Gastrocnemius medialis (tissue), 4 donors: ENCODE data around the gene ADAM12. TPM values are rescaled to one million over a fixed set of nuclear protein-coding genes. Genes with fewer than 3 reads are reported as not detected.

Source experiments
- ATAC-seq, 2 donors: fragments of 150-250 bp; one replicate each; pipeline ENCODE4 v1.9.1; 2016
- DNase-seq, 2 donors: peaks; one replicate each; pipeline ENCODE4 v3.0.0-alpha.2; 2019
- H3K27ac ChIP-seq, 4 donors: fragments of 200-600 bp; sonication (generic); 1 replicate in 1 of 4; 2 replicates in 3 of 4; pipeline ENCODE4 v1.5.1; 2016 to 2018; ENCODE audit warnings: mild to moderate bottlenecking in 2 of 4, moderate library complexity in 1 of 4
- H3K27me3 ChIP-seq, 3 donors: fragments of 200-600 bp; sonication (generic) in 2 of 3; 1 replicate in 1 of 3; 2 replicates in 2 of 3; pipeline versions ENCODE4 v1.5.1 to v1.6.0; 2016 to 2019; ENCODE audit warnings: mild to moderate bottlenecking in 1 of 3, moderate library complexity in 1 of 3
- H3K36me3 ChIP-seq, 2 donors: fragments of 200-600 bp; sonication (generic) in 1 of 2; one replicate each; pipeline ENCODE4 v1.5.1; 2017 to 2018
- H3K4me1 ChIP-seq, 2 donors: fragments of 200-600 bp; sonication (generic) in 1 of 2; one replicate each; pipeline ENCODE4 v1.5.1; 2016 to 2017; ENCODE audit warnings: mild to moderate bottlenecking in 2 of 2
- H3K4me3 ChIP-seq, 4 donors: fragments of 200-600 bp; sonication (generic) in 3 of 4; 1 replicate in 1 of 4; 2 replicates in 3 of 4; pipeline ENCODE4 v1.5.1; 2016 to 2019; ENCODE audit warnings: mild to moderate bottlenecking in 2 of 4
- H3K9me3 ChIP-seq, 3 donors: fragments of 200-600 bp; sonication (generic) in 2 of 3; 1 replicate in 1 of 3; 2 replicates in 2 of 3; pipeline ENCODE4 v1.5.1; 2016 to 2019
- CTCF ChIP-seq, 5 experiments: fragments of 450-650 bp in 3 of 5; fragments of 200-600 bp in 2 of 5; sonication (generic) in 2 of 5; IDR thresholded peaks in 4 of 5; conservative IDR thresholded peaks in 1 of 5; 1 replicate in 4 of 5; 2 replicates in 1 of 5; pipeline ENCODE4 v1.5.1; 2016 to 2019; ENCODE audit warnings: antibody characterized with exemption in 5 of 5, mild to moderate bottlenecking in 3 of 5, moderate library complexity in 3 of 5
- POLR2A ChIP-seq, 2 donors: fragments of 450-650 bp; IDR thresholded peaks; one replicate each; pipeline ENCODE4 v1.6.1; 2017; ENCODE audit warnings: antibody characterized with exemption in 2 of 2, mild to moderate bottlenecking in 2 of 2, moderate library complexity in 2 of 2
- in situ Hi-C, 4 donors: fragments of 200-750 bp; cut with MboI; loops; one replicate each; pipeline versions ENCODE4 v1.15.0 to v1.8.0; 2017; ENCODE audit warnings: low sequenced_read_pairs in 4 of 4
- intact Hi-C: fragments of 100-400 bp; cut with DNase I; formaldehyde crosslinking; loops from one replicate; pipeline ENCODE4 v1.15.1; 2023; ENCODE audit warnings: low total_unique reads
- total RNA-seq, 4 donors: library from RNA; depleted of rRNA; stranded (reverse); fragments of >200 nt; gene quantifications; one replicate each; pipeline versions ENCODE4 v1.1.0 to v1.2.3, GENCODE V29; 2016

ADAM12 gene
- total RNA-seq, 4 donors from 2014 or later, result 0.10 TPM; not detected in 3

GRCh38 chr10:126185676-126186447, 202.4 kb downstream of the ADAM12 start:
- H3K27me3 ChIP-seq, result no peaks in the 10 kb centered on the region
- no peak overlapping the region for H3K27ac ChIP-seq
- H3K36me3 ChIP-seq, result no peaks in the 10 kb centered on the region
- in situ Hi-C loops, result no loop called here
- no peaks in the 10 kb centered on the region for H3K4me1 ChIP-seq
- intact Hi-C loops, result no loop called here
- no peak overlapping the region for H3K4me3 ChIP-seq
- ATAC-seq (no peak), DNase-seq (no peak)
- no peak for TF ChIP-seq CTCF (IDR thresholded peaks at IDR 0.05 in 4 of 5, conservative IDR thresholded peaks at IDR 0.05 in 1 of 5)
- no peak for TF ChIP-seq POLR2A (IDR thresholded peaks at IDR 0.05)
- no peaks in the 10 kb centered on the region for H3K9me3 ChIP-seq

- Histone ChIP-seq H3K36me3 (no peaks in the 10 kb centered on the region), H3K4me1 (no peaks in the 10 kb centered on the region), H3K9me3 (no peaks in the 10 kb centered on the region), H3K27ac (no peak overlapping the region), H3K27me3 (no peaks in the 10 kb centered on the region), H3K4me3 (no peak overlapping the region)
- DNase-seq (no peak), ATAC-seq (no peak)
- in situ Hi-C loops (no loop called here), intact Hi-C loops (no loop called here)
- TF ChIP-seq POLR2A (IDR thresholded peaks at IDR 0.05) (no peak), CTCF (IDR thresholded peaks at IDR 0.05 in 4 of 5, conservative IDR thresholded peaks at IDR 0.05 in 1 of 5) (no peak)
Measured at GRCh38 chr10:126181626-126182025, 206.7 kb downstream of the ADAM12 start.

GRCh38 chr10:126179637-126180036, 208.6 kb downstream of the ADAM12 start:
- Histone ChIP-seq H3K27ac (no peak overlapping the region), H3K27me3 (no peaks in the 10 kb centered on the region), H3K4me3 (no peak overlapping the region), H3K9me3 (no peaks in the 10 kb centered on the region), H3K4me1 (no peaks in the 10 kb centered on the region), H3K36me3 (no peaks in the 10 kb centered on the region)
- ATAC-seq (no peak), DNase-seq (no peak)
- in situ Hi-C loops (no loop called here), intact Hi-C loops (no loop called here)
- no peak for TF ChIP-seq POLR2A (IDR thresholded peaks at IDR 0.05)
- TF ChIP-seq CTCF (IDR thresholded peaks at IDR 0.05 in 4 of 5, conservative IDR thresholded peaks at IDR 0.05 in 1 of 5), result no peak

- H3K27ac ChIP-seq, result no peak overlapping the region
- in situ Hi-C loops (no loop called here), intact Hi-C loops (no loop called here)
- DNase-seq (no peak), ATAC-seq (no peak)
- H3K4me3 ChIP-seq, result no peak overlapping the region
- H3K9me3 ChIP-seq, result no peaks in the 10 kb centered on the region
- H3K27me3 ChIP-seq, result no peaks in the 10 kb centered on the region
- no peaks in the 10 kb centered on the region for H3K4me1 ChIP-seq
- no peaks in the 10 kb centered on the region for H3K36me3 ChIP-seq
- TF ChIP-seq POLR2A (IDR thresholded peaks at IDR 0.05) (no peak), CTCF (IDR thresholded peaks at IDR 0.05 in 4 of 5, conservative IDR thresholded peaks at IDR 0.05 in 1 of 5) (no peak)
Measured at GRCh38 chr10:126177417-126178030, 210.8 kb downstream of the ADAM12 start.
